Activated CD4-positive, alpha-beta T cell treated with anti-CD3 and anti-CD28 coated beads, Interleukin-2, amount 10 ng/mL, durations not matched to agents 7 days and 5 days (primary cell): Measurements from ENCODE around the gene SIRPA. TPM values are rescaled to one million over a fixed set of nuclear protein-coding genes. Genes with fewer than 3 reads are reported as not detected.
"Not testable (repeated sequence)": the region's sequence is repeated elsewhere in the genome, so short reads cannot be mapped to it uniquely, and the experiment has no call there.

Experiments used
- CTCF ChIA-PET: fragments of 350-600 bp; sonication (Branson Sonifier 250); formaldehyde crosslinking; loops from one replicate; lab custom pipeline; 2021; ENCODE audit warnings: antibody characterized with exemption; lab: Charles Lee
- POLR2A ChIA-PET: fragments of 350-600 bp; sonication (Branson Sonifier 250); formaldehyde crosslinking; loops from one replicate; lab custom pipeline; 2021; ENCODE audit warnings: antibody characterized with exemption; lab: Charles Lee
- DNase-seq: peaks from one replicate; pipeline ENCODE4 v3.0.0-alpha.2; 2020
- H3K27ac Mint-ChIP-seq: one replicate; pipeline ENCODE4 v1.8.0; 2021; ENCODE audit warnings: mild to moderate bottlenecking, moderate library complexity, mixed read lengths
- H3K27me3 Mint-ChIP-seq: one replicate; pipeline ENCODE4 v1.8.0; 2021; ENCODE audit warnings: mixed read lengths
- H3K36me3 Mint-ChIP-seq: one replicate; pipeline ENCODE4 v1.8.0; 2021; ENCODE audit warnings: low read depth, mixed read lengths
- H3K4me1 Mint-ChIP-seq: one replicate; pipeline ENCODE4 v1.8.0; 2021; ENCODE audit warnings: mixed read lengths
- H3K4me3 Mint-ChIP-seq: one replicate; pipeline ENCODE4 v1.8.0; 2021; ENCODE audit warnings: mild to moderate bottlenecking, moderate library complexity, mixed read lengths
- H3K9me3 Mint-ChIP-seq: one replicate; pipeline ENCODE4 v1.8.0; 2021; ENCODE audit warnings: mixed read lengths
- total RNA-seq, 2 experiments: library from RNA; stranded (reverse); gene quantifications; one replicate each; pipeline ENCODE4 v1.2.3, GENCODE V29; 2021

Gene SIRPA
- total RNA-seq, 2 experiments from 2014 or later = not detected

DNA sequence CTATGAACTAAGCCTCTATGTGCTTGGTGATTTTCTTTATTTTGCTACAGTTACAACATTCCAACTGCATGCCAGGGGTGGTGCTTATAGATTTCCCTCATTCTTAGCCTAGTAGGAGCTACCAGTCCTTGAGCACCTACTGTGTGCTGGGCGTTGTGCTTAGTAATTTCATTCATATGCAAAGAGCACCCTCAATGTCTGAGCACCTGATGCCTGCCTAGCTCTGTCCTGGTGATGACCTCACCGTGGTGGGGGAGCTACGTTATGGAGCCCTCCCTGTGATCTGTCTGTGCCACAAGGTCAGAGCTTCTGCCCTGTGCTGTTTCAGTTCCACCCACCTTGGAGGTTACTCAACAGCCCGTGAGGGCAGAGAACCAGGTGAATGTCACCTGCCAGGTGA is 26.8 kb downstream of the SIRPA start:
- POLR2A ChIA-PET, H3K4me3 Mint-ChIP-seq, CTCF ChIA-PET, H3K27me3 Mint-ChIP-seq, H3K4me1 Mint-ChIP-seq, H3K36me3 Mint-ChIP-seq, DNase-seq, H3K27ac Mint-ChIP-seq, H3K9me3 Mint-ChIP-seq: not testable (repeated sequence)

DNA sequence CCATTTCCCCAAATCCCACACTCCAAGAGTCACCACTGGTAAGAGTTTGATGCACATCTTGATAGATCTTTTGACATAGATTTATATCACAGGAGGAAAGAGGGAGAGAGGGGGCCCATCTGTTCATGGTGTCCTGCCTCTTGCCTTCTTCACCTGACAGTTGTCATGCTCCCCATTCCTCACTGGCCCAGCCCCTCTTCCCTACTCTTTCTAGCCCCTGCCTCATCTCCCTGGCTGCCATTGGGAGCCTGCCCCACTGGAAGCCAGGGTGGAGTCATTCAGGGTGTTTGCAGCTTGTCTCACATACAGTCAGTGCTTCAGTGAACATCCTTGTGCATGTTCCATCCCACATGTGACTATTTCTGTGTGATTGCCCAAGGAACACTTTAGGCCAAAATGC is 27.6 kb downstream of the SIRPA start:
- DNase-seq = no peak
- H3K27me3 Mint-ChIP-seq = no peaks in the 10 kb centered on the region
- H3K36me3 Mint-ChIP-seq = no peaks in the 10 kb centered on the region
- ChIA-PET CTCF (no interaction called here), POLR2A (no interaction called here)
- no peaks in the 10 kb centered on the region for H3K9me3 Mint-ChIP-seq
- H3K27ac Mint-ChIP-seq = no peak overlapping the region
- H3K4me1 Mint-ChIP-seq = no peaks in the 10 kb centered on the region
- H3K4me3 Mint-ChIP-seq = no peak overlapping the region

DNA sequence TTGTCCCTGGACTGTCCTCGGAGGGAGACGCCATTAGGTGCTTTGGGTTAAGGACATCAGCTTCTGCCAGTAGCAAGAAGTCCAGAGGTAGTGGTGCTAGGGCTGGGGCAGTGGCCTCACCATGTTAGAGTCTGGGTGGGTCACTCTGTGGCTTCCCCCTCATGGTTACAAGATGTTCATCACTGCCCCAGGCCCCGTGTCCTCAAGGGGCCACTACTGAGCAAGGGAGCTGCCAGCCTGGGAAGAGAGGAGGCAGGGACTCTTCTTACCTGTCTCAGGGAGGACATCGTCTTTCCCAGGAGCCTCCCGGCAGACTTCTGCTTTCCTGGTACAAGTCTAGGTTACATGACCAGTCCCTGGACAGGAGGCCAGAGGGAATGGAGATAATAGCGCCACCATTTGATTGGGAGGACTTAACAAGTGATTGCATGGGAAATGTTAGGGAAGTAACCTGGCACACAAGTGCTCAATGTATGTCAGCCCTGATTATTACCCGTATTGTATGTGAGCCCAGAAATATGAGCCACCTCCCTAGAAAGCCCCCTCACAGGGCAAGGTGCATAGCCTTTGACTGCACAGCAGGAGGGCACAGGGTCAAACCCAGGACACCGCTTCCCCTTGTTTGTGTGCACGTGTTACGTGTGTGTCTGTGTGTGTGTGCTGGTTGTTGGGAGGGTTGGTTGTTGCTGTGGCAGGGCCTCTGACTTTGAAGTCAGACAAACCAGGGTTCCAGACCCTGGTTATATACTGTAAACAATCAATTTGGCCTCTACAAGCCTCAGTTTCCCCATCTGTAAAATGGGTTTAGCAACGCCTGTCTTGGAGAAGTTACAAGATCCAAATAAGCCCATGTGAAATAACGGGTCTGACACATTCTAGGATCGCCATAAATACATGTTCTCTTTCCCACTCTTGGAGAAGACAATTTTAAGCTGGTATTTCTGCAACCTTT is 30.0 kb downstream of the SIRPA start:
- H3K27ac Mint-ChIP-seq = no peak overlapping the region
- CTCF ChIA-PET = interaction anchor here (0.8 kb wide), 1 partner anchor 10 kb away, joined by 3 read pairs; no protein-coding TSS in a partner anchor

GRCh38 chr20:1926237-1926636 is 31.0 kb downstream of the SIRPA start:
- H3K36me3 Mint-ChIP-seq = no peaks in the 10 kb centered on the region
- H3K9me3 Mint-ChIP-seq = no peaks in the 10 kb centered on the region
- DNase-seq = no peak
- ChIA-PET CTCF (no interaction called here), POLR2A (no interaction called here)
- H3K4me1 Mint-ChIP-seq = no peaks in the 10 kb centered on the region
- H3K27me3 Mint-ChIP-seq = peaks cover under 1% of the 10 kb centered on the region
- no peak overlapping the region for H3K27ac Mint-ChIP-seq
- no peak overlapping the region for H3K4me3 Mint-ChIP-seq

More for the DNA sequence above, 30.0 kb downstream of the SIRPA start:
- no peaks in the 10 kb centered on the region for H3K4me1 Mint-ChIP-seq
- no peak overlapping the region for H3K4me3 Mint-ChIP-seq
- POLR2A ChIA-PET = no interaction called here
- H3K27me3 Mint-ChIP-seq = no peaks in the 10 kb centered on the region
- H3K9me3 Mint-ChIP-seq = no peaks in the 10 kb centered on the region
- DNase-seq = no peak
- no peaks in the 10 kb centered on the region for H3K36me3 Mint-ChIP-seq

- CTCF ChIA-PET = no interaction called here
- H3K4me1 Mint-ChIP-seq = no peaks in the 10 kb centered on the region
- H3K9me3 Mint-ChIP-seq = no peaks in the 10 kb centered on the region
- POLR2A ChIA-PET = no interaction called here
- DNase-seq = no peak
- no peaks in the 10 kb centered on the region for H3K36me3 Mint-ChIP-seq
- no peak overlapping the region for H3K27ac Mint-ChIP-seq
- H3K27me3 Mint-ChIP-seq = peaks cover 3% of the 10 kb centered on the region
- no peak overlapping the region for H3K4me3 Mint-ChIP-seq
These were observed 32.0 kb downstream of the SIRPA start for GRCh38 chr20:1927217-1927616.

DNA sequence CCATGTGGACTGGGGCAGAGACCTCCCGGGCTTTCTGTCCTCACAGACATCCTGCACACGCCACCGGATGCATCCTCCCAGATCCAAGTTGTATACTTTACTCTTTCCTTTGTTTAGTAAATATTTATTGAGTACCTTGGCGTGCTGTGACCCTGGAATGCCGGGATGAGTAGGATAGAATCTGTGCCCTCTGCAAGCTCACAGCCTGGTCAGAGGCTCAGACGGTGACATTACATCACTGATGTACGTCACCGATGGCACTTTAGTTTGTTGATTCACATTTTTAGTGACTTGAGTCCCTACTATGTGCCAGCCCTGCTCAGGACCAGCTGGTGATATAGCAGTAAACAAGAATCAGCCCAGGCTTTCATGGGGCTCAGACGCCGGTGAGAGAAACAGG is 32.9 kb downstream of the SIRPA start:
- Mint-ChIP-seq H3K27ac (no peak overlapping the region), H3K4me1 (no peaks in the 10 kb centered on the region), H3K27me3 (peaks cover 5% of the 10 kb centered on the region), H3K36me3 (no peaks in the 10 kb centered on the region), H3K4me3 (no peak overlapping the region), H3K9me3 (no peaks in the 10 kb centered on the region)
- POLR2A ChIA-PET = no interaction called here
- no peak for DNase-seq
- CTCF ChIA-PET = no interaction called here

- Mint-ChIP-seq H3K27ac (no peak overlapping the region), H3K4me3 (no peak overlapping the region), H3K27me3 (peaks cover 5% of the 10 kb centered on the region), H3K9me3 (no peaks in the 10 kb centered on the region), H3K36me3 (no peaks in the 10 kb centered on the region), H3K4me1 (no peaks in the 10 kb centered on the region)
- CTCF ChIA-PET = no interaction called here
- DNase-seq = no peak
- POLR2A ChIA-PET = no interaction called here
These were observed 33.6 kb downstream of the SIRPA start for GRCh38 chr20:1928782-1929181.

DNA sequence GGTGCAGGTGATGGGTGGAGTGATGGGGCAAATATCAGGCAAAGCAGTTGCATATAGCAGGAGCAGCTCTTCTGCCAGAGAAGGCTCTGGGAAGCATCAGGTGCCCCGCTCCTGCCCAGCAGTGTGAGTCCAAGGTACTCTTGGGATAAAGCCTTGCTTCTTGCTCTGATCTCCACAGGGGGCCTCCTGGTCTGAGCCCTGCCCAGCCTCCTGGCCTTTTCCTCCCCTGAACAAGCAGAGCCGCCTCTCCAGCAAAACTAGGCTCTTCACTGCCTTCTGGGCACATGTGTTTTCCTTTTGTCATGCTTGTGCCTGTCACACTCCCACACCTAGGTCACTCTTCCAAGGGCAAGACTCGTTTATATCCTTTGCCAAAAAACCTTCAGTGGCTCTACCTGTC is 34.3 kb downstream of the SIRPA start:
- H3K4me3 Mint-ChIP-seq = no peak overlapping the region
- no peak for DNase-seq
- POLR2A ChIA-PET = no interaction called here
- H3K9me3 Mint-ChIP-seq = no peaks in the 10 kb centered on the region
- H3K27ac Mint-ChIP-seq = no peak overlapping the region
- H3K4me1 Mint-ChIP-seq = no peaks in the 10 kb centered on the region
- CTCF ChIA-PET = no interaction called here
- H3K27me3 Mint-ChIP-seq = peaks cover 8% of the 10 kb centered on the region
- no peaks in the 10 kb centered on the region for H3K36me3 Mint-ChIP-seq

DNA sequence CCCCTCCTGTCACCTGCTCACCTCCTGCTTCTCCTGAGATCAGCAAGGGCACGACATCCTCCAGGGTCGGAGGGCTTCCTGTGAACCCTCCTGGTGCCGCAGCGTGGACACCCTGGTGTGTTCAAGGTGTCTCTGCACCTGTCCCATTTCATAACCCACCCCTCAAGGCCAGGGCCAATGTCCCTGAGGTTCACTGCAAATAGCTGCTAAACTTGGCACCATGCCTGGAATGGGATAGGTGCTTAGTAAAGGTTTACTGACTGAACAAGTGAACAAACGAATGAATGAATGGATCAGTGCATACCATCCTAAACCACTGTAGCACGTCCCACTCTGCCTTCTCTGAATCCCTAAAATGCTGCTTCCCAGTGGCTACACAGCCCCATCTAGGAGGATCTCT is 35.0 kb downstream of the SIRPA start:
- Mint-ChIP-seq H3K4me1 (no peaks in the 10 kb centered on the region), H3K27me3 (peaks cover 8% of the 10 kb centered on the region), H3K36me3 (no peaks in the 10 kb centered on the region), H3K9me3 (no peaks in the 10 kb centered on the region), H3K4me3 (no peak overlapping the region), H3K27ac (no peak overlapping the region)
- POLR2A ChIA-PET = no interaction called here
- CTCF ChIA-PET = no interaction called here
- no peak for DNase-seq

- Mint-ChIP-seq H3K27ac (no peak overlapping the region), H3K9me3 (no peaks in the 10 kb centered on the region), H3K27me3 (peaks cover 8% of the 10 kb centered on the region), H3K36me3 (no peaks in the 10 kb centered on the region), H3K4me3 (no peak overlapping the region), H3K4me1 (no peaks in the 10 kb centered on the region)
- ChIA-PET CTCF (no interaction called here), POLR2A (no interaction called here)
- no peak for DNase-seq
These were observed 36.6 kb downstream of the SIRPA start for GRCh38 chr20:1931830-1932229.

DNA sequence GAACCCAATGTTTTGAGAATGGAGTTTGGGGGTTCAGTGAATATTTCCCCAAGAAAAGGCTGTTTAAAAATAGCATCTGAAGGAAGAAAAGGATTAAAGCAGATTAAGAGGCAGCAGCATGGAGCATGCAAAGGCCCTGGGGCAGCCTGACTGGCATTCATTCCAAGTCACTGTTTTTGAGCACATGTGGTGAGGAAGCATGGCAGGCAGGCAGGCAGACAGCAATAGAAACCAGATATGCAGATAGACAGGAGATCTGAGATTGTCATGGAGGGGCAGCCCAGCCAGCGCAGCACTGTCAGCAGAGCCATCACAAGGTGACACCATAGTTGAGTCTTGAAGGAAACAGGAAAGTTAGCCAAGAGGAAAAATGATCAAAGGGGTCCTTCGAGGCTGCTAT is 37.8 kb downstream of the SIRPA start:
- Mint-ChIP-seq H3K36me3 (no peaks in the 10 kb centered on the region), H3K27ac (no peak overlapping the region), H3K4me3 (no peak overlapping the region), H3K9me3 (no peaks in the 10 kb centered on the region), H3K27me3 (peaks cover 8% of the 10 kb centered on the region), H3K4me1 (no peaks in the 10 kb centered on the region)
- ChIA-PET CTCF (no interaction called here), POLR2A (no interaction called here)
- DNase-seq = no peak

GRCh38 chr20:1933465-1933870 is 38.3 kb downstream of the SIRPA start:
- Mint-ChIP-seq H3K4me1 (no peaks in the 10 kb centered on the region), H3K27ac (no peak overlapping the region), H3K4me3 (no peak overlapping the region), H3K27me3 (peaks cover 8% of the 10 kb centered on the region), H3K36me3 (no peaks in the 10 kb centered on the region), H3K9me3 (no peaks in the 10 kb centered on the region)
- DNase-seq = no peak
- POLR2A ChIA-PET = no interaction called here
- CTCF ChIA-PET = no interaction called here

DNA sequence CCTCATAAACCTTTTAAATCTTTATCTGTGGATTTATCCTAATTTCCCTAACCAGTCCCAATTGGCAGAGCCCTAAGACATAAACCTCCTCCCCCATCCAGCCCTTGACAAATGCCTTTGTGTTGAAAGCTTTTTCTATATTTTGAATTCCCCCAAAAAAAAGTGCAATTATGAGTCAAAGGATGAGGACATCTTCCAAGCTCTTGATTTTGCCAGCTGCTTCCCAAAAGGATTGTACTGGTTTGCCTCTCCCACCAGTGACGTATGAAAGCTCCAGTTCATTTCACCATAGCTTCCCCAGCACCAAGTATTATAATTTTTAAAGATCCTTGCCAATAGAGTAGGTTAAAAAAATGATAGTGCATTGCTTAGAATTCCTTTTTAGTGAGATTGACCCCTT is 38.9 kb downstream of the SIRPA start:
- Mint-ChIP-seq H3K27ac (no peak overlapping the region), H3K36me3 (no peaks in the 10 kb centered on the region), H3K4me3 (no peak overlapping the region), H3K27me3 (peaks cover 8% of the 10 kb centered on the region), H3K4me1 (no peaks in the 10 kb centered on the region), H3K9me3 (no peaks in the 10 kb centered on the region)
- no peak for DNase-seq
- CTCF ChIA-PET = no interaction called here
- POLR2A ChIA-PET = no interaction called here
